SK-N-SH treated with all-trans-retinoic acid at 6 μM for 48 hours (cell line): ENCODE results near the gene PILRA.

Source experiments
- ATAC-seq: fragments of 200-7000 bp; cut with Tn5 transposase; 3 replicates; pipeline ENCODE4 v1.9.1; 2020; ENCODE audit warnings: mild to moderate bottlenecking, moderate library complexity
- BACH2 ChIP-seq: fragments of 250-450 bp; sonication (Bioruptor Pico); IDR thresholded peaks from 2 replicates; pipeline ENCODE4 v1.9.0; 2021; ENCODE audit warnings: mild to moderate bottlenecking, borderline replicate concordance
- CSDC2 ChIP-seq: fragments of 250-450 bp; sonication (Bioruptor Pico); IDR thresholded peaks from 2 replicates; pipeline ENCODE4 v1.5.0; 2020; ENCODE audit warnings: mild to moderate bottlenecking, moderate library complexity
- GLIS3 ChIP-seq: fragments of 250-450 bp; sonication (Bioruptor Pico); IDR thresholded peaks from 2 replicates; pipeline ENCODE4 v1.5.0; 2020; ENCODE audit warnings: mild to moderate bottlenecking, moderate library complexity
- OSR1 ChIP-seq: fragments of 250-450 bp; sonication (Bioruptor Pico); IDR thresholded peaks from 2 replicates; pipeline ENCODE4 v1.8.0; 2022; ENCODE audit warnings: moderate library complexity, mild to moderate bottlenecking, inconsistent platforms
- PPARA ChIP-seq: fragments of 250-450 bp; sonication (Bioruptor Pico); IDR thresholded peaks from 2 replicates; pipeline ENCODE4 v1.5.0; 2020; ENCODE audit warnings: mild to moderate bottlenecking, borderline replicate concordance
- RARB ChIP-seq: fragments of 250-450 bp; sonication (Bioruptor Pico); IDR thresholded peaks from 2 replicates; pipeline ENCODE4 v1.8.0; 2021; ENCODE audit warnings: mild to moderate bottlenecking, moderate library complexity
- SNAI2 ChIP-seq: fragments of 250-450 bp; sonication (Bioruptor Pico); IDR thresholded peaks from 2 replicates; pipeline ENCODE4 v1.5.0; 2020; ENCODE audit warnings: mild to moderate bottlenecking, moderate library complexity
- TCF4 ChIP-seq: fragments of 250-450 bp; sonication (Bioruptor Pico); IDR thresholded peaks from 2 replicates; pipeline ENCODE4 v1.8.0; 2021; ENCODE audit warnings: mild to moderate bottlenecking, moderate library complexity, borderline replicate concordance
- TOX ChIP-seq: fragments of 250-450 bp; sonication (Bioruptor Pico); IDR thresholded peaks from 2 replicates; pipeline ENCODE4 v1.8.0; 2021; ENCODE audit warnings: mild to moderate bottlenecking, moderate library complexity, borderline replicate concordance
- ZC3H10 ChIP-seq: fragments of 250-450 bp; sonication (Bioruptor Pico); IDR thresholded peaks from 2 replicates; pipeline ENCODE4 v1.5.1; 2021; ENCODE audit warnings: mild to moderate bottlenecking, moderate library complexity
- ZFP3 ChIP-seq: fragments of 250-450 bp; sonication (Bioruptor Pico); IDR thresholded peaks from 2 replicates; pipeline ENCODE4 v1.5.0; 2020; ENCODE audit warnings: mild to moderate bottlenecking, moderate library complexity
- ZFP30 ChIP-seq: fragments of 450-650 bp; formaldehyde crosslinking; IDR thresholded peaks from 2 replicates; pipeline ENCODE4 v1.5.0; 2022; ENCODE audit warnings: mild to moderate bottlenecking, moderate library complexity
- ZNF70 ChIP-seq: fragments of 450-650 bp; formaldehyde crosslinking; IDR thresholded peaks from 2 replicates; pipeline ENCODE4 v1.5.0; 2020; ENCODE audit warnings: mild to moderate bottlenecking, moderate library complexity
- ZNF8 ChIP-seq: fragments of 450-650 bp; formaldehyde crosslinking; IDR thresholded peaks from 2 replicates; pipeline ENCODE4 v1.5.0; 2020; ENCODE audit warnings: mild to moderate bottlenecking, moderate library complexity
- TF ChIP-seq, protein P1 (sequence below): fragments of 250-450 bp; sonication (Bioruptor Pico); IDR thresholded peaks from 2 replicates; pipeline ENCODE4 v1.8.0; 2020; ENCODE audit warnings: mild to moderate bottlenecking, moderate library complexity, borderline replicate concordance
- TF ChIP-seq, protein P2 (sequence below): fragments of 250-450 bp; sonication (Bioruptor Pico); IDR thresholded peaks from 2 replicates; pipeline ENCODE4 v1.5.1; 2021; ENCODE audit warnings: mild to moderate bottlenecking, moderate library complexity
- TF ChIP-seq, protein P3 (sequence below): fragments of 250-450 bp; sonication (Bioruptor Pico); IDR thresholded peaks from 2 replicates; pipeline ENCODE4 v1.8.0; 2021; ENCODE audit warnings: low read depth, mild to moderate bottlenecking, moderate library complexity, borderline replicate concordance
- TF ChIP-seq, protein P4 (sequence below): fragments of 250-450 bp; sonication (Bioruptor Pico); IDR thresholded peaks from 2 replicates; pipeline ENCODE4 v1.5.0; 2020; ENCODE audit warnings: mild to moderate bottlenecking, moderate library complexity

PILRA gene

DNA sequence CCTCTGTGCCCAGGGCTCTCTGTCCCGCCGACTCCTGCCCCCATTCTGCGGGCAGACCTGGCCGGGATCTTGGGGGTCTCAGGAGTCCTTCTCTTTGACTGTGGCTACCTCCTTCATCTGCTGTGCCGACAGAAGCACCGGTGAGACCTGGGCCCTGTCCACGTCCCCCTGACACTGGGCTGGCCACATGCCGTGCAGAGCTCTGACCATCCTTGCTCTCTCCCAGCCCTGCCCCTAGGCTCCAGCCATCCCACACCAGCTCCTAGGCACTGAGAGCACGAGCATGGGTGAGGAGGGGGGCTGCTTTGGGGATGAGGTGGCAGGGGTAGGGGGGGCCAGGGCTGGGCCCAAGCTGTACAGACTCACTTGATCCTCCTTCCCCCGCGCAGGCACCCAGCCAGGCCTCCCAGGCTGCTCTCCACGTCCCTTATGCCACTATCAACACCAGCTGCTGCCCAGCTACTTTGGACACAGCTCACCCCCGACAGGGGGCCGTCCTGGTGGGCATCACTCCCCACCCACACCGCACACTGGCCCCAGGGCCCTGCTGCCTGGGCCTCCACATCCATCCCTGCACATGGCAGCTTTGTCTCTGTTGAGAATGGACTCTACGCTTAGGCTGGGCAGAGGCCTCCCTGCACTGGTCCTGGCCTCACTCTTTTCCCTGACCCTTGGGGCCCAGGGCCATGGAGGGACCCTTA is 20.2 kb upstream of the PILRA start (continued):
- TF ChIP-seq, protein P1, sequence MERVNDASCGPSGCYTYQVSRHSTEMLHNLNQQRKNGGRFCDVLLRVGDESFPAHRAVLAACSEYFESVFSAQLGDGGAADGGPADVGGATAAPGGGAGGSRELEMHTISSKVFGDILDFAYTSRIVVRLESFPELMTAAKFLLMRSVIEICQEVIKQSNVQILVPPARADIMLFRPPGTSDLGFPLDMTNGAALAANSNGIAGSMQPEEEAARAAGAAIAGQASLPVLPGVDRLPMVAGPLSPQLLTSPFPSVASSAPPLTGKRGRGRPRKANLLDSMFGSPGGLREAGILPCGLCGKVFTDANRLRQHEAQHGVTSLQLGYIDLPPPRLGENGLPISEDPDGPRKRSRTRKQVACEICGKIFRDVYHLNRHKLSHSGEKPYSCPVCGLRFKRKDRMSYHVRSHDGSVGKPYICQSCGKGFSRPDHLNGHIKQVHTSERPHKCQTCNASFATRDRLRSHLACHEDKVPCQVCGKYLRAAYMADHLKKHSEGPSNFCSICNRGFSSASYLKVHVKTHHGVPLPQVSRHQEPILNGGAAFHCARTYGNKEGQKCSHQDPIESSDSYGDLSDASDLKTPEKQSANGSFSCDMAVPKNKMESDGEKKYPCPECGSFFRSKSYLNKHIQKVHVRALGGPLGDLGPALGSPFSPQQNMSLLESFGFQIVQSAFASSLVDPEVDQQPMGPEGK = no peak
- TF ChIP-seq, all 23 proteins: peak for 0

DNA sequence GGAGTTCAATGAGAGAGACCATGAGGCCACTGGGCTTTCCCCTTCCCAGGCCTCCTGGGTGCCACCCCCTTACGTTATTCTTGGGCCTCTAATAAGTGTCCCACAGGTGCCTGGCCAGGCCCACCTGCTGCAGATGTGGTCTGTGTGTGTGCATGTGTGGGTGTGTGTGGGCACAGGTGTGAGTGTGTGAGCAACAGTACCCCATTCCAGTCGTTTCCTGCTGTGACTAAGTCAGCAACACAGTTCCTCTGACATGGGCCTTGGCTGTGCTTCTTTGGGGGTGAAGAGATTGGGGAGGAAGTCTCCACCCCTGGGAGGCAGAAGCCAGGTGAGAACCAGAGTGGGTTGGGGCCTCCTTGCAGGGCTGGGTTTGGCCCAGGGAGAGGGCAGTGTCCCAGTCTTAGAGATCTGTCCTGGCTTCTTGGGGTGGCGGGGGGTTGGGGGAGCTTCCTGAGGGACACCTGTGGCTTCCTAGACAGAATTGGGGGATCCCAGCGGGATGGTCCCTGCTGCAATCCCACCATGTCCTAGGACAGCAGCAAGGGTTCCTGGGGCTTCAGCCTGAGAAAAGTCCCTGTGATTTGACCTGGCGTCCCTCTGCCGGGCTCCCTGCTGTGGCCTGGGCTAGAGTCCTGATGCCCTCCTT is 19.5 kb upstream of the PILRA start:
- TF ChIP-seq PPARA (CRISPR knock-in tag) = no peak
- TF ChIP-seq RARB (CRISPR knock-in tag) = no peak
- TF ChIP-seq ZC3H10 (CRISPR knock-in tag) = no peak
- no peak for TF ChIP-seq ZFP3 (CRISPR knock-in tag)
- no peak for TF ChIP-seq ZNF70 (CRISPR knock-in tag)
- no peak for TF ChIP-seq SNAI2 (CRISPR knock-in tag)
- TF ChIP-seq, protein P1 = no peak
- TF ChIP-seq TCF4 (CRISPR knock-in tag) = no peak
- TF ChIP-seq ZNF8 = no peak
- TF ChIP-seq, protein P2, sequence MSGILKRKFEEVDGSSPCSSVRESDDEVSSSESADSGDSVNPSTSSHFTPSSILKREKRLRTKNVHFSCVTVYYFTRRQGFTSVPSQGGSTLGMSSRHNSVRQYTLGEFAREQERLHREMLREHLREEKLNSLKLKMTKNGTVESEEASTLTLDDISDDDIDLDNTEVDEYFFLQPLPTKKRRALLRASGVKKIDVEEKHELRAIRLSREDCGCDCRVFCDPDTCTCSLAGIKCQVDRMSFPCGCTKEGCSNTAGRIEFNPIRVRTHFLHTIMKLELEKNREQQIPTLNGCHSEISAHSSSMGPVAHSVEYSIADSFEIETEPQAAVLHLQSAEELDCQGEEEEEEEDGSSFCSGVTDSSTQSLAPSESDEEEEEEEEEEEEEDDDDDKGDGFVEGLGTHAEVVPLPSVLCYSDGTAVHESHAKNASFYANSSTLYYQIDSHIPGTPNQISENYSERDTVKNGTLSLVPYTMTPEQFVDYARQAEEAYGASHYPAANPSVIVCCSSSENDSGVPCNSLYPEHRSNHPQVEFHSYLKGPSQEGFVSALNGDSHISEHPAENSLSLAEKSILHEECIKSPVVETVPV (CRISPR knock-in tag) = no peak
- TF ChIP-seq, protein P3, sequence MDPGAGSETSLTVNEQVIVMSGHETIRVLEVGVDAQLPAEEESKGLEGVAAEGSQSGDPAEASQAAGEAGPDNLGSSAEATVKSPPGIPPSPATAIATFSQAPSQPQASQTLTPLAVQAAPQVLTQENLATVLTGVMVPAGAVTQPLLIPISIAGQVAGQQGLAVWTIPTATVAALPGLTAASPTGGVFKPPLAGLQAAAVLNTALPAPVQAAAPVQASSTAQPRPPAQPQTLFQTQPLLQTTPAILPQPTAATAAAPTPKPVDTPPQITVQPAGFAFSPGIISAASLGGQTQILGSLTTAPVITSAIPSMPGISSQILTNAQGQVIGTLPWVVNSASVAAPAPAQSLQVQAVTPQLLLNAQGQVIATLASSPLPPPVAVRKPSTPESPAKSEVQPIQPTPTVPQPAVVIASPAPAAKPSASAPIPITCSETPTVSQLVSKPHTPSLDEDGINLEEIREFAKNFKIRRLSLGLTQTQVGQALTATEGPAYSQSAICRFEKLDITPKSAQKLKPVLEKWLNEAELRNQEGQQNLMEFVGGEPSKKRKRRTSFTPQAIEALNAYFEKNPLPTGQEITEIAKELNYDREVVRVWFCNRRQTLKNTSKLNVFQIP (CRISPR knock-in tag) = no peak
- ATAC-seq = no peak

DNA sequence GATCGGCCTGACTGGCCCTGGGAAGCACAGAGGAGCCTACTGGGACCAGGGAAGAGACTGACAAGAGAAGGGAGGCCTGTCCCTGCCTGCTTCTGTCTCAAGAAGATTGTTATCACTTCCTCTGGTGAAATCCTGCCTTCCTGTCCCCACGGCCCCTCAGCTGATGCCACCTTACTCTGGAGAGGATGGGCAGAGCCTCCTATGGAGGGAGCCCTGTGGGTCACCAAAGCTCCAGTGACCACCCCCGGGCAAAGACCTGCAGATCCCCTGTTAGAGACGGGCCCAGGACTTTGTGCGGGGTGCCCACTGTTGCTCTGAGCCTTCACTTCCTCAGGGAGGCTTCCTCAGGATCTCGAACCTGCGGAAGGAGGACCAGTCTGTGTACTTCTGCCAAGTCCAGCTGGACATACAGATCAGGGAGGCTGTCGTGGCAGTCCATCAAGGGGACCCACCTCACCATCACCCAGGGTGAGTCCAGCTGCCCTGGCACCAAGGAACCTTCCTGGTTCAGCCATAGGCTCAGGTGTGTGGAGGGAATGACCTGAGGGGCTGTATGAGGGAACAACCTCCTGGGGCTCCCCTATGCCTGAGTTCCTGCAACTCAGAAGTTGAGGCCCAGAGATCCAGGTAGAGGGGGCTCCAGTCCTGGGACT is 16.7 kb upstream of the PILRA start:
- ATAC-seq = no peak
- TF ChIP-seq, protein P3 (CRISPR knock-in tag) = no peak
- TF ChIP-seq CSDC2 (CRISPR knock-in tag) (no peak), OSR1 (CRISPR knock-in tag) (no peak), ZC3H10 (CRISPR knock-in tag) (no peak), SNAI2 (CRISPR knock-in tag) (no peak), GLIS3 (CRISPR knock-in tag) (no peak)

DNA sequence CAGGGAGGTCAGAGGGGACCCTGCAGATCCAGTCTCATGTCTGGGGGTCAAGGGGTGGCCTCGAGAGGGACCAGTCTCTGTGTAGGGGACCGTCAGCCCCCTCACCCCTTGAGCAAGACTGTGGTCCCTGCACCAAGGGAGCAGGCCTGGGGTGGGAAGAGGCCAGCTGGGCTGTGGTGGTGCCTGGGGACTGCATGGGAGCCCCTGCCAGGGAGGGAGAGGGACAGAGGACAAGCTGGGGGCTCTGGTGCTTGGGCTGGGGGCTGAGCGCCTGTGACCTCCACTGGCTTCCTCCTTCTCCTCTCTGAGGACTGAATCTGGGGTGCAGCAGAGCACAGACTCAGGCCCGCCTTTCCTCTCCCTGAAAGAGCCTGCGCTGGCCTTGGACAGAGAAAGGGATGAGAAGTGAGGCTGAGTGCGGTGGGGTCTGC is 16.1 kb upstream of the PILRA start:
- ATAC-seq = no peak
- no peak for TF ChIP-seq TOX (CRISPR knock-in tag)
- TF ChIP-seq ZNF8 = no peak
- TF ChIP-seq, protein P1 = no peak
- TF ChIP-seq OSR1 (CRISPR knock-in tag) = no peak
- no peak for TF ChIP-seq ZFP30 (CRISPR knock-in tag)
- TF ChIP-seq ZC3H10 (CRISPR knock-in tag) = no peak
- TF ChIP-seq BACH2 (CRISPR knock-in tag) = no peak
- TF ChIP-seq, protein P2 (CRISPR knock-in tag) = no peak
- TF ChIP-seq, protein P4, sequence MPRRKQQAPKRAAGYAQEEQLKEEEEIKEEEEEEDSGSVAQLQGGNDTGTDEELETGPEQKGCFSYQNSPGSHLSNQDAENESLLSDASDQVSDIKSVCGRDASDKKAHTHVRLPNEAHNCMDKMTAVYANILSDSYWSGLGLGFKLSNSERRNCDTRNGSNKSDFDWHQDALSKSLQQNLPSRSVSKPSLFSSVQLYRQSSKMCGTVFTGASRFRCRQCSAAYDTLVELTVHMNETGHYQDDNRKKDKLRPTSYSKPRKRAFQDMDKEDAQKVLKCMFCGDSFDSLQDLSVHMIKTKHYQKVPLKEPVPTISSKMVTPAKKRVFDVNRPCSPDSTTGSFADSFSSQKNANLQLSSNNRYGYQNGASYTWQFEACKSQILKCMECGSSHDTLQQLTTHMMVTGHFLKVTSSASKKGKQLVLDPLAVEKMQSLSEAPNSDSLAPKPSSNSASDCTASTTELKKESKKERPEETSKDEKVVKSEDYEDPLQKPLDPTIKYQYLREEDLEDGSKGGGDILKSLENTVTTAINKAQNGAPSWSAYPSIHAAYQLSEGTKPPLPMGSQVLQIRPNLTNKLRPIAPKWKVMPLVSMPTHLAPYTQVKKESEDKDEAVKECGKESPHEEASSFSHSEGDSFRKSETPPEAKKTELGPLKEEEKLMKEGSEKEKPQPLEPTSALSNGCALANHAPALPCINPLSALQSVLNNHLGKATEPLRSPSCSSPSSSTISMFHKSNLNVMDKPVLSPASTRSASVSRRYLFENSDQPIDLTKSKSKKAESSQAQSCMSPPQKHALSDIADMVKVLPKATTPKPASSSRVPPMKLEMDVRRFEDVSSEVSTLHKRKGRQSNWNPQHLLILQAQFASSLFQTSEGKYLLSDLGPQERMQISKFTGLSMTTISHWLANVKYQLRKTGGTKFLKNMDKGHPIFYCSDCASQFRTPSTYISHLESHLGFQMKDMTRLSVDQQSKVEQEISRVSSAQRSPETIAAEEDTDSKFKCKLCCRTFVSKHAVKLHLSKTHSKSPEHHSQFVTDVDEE (CRISPR knock-in tag) = no peak
- no peak for TF ChIP-seq TCF4 (CRISPR knock-in tag)
